Measurements from ENCODE around the gene PDK4.

DNA sequence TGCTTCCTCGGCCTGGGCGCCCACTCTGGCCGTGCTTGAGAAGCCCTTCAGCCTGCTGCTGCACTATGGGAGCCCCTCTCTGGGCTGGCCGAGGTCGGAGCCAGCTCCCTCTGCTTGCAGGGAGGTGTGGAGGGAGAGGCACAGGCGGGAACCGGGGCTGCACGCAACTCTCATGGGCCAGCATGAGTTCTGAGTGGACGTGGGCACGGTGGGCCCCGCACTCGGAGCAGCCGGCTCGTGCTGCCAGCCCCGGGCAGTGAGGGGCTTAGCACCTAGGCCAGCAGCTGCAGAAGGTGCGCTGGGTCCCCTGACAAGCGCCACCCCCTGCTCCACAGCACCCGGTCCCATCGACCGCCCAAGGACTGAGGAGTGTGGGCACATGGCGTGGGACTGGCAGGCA lies 9.0 kb upstream of the PDK4 start:
- TF ChIP-seq, protein P1, sequence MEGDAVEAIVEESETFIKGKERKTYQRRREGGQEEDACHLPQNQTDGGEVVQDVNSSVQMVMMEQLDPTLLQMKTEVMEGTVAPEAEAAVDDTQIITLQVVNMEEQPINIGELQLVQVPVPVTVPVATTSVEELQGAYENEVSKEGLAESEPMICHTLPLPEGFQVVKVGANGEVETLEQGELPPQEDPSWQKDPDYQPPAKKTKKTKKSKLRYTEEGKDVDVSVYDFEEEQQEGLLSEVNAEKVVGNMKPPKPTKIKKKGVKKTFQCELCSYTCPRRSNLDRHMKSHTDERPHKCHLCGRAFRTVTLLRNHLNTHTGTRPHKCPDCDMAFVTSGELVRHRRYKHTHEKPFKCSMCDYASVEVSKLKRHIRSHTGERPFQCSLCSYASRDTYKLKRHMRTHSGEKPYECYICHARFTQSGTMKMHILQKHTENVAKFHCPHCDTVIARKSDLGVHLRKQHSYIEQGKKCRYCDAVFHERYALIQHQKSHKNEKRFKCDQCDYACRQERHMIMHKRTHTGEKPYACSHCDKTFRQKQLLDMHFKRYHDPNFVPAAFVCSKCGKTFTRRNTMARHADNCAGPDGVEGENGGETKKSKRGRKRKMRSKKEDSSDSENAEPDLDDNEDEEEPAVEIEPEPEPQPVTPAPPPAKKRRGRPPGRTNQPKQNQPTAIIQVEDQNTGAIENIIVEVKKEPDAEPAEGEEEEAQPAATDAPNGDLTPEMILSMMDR (IDR thresholded peaks at IDR 0.05): no peak
- no peak for TF ChIP-seq POLR2A (IDR thresholded peaks at IDR 0.05)
